Nephron progenitor cell (in vitro differentiated cells): ENCODE results near the gene SHH.
"Not testable (repeated sequence)": the region's sequence is repeated elsewhere in the genome, so short reads cannot be mapped to it uniquely, and the experiment has no call there.

ENCODE experiments used
- DNase-seq: peaks from one replicate; pipeline ENCODE4 v3.0.0; 2021
- H3K27ac Mint-ChIP-seq: 2 replicates; pipeline ENCODE4 v1.8.0; 2021; ENCODE audit warnings: mild to moderate bottlenecking, moderate library complexity, mixed read lengths
- H3K27me3 Mint-ChIP-seq: 2 replicates; pipeline ENCODE4 v1.8.0; 2021; ENCODE audit warnings: mild to moderate bottlenecking, low read depth, mixed read lengths; ENCODE audit not compliant: poor library complexity
- H3K36me3 Mint-ChIP-seq: 2 replicates; pipeline ENCODE4 v1.8.0; 2021; ENCODE audit warnings: low read depth, mixed read lengths
- H3K4me1 Mint-ChIP-seq: 2 replicates; pipeline ENCODE4 v1.8.0; 2021; ENCODE audit warnings: mixed read lengths
- H3K4me3 Mint-ChIP-seq: 2 replicates; pipeline ENCODE4 v1.8.0; 2021; ENCODE audit warnings: mild to moderate bottlenecking, moderate library complexity, mixed read lengths
- H3K9me3 Mint-ChIP-seq: 2 replicates; pipeline ENCODE4 v1.8.0; 2021; ENCODE audit warnings: mild to moderate bottlenecking, moderate library complexity, mixed read lengths
- CTCF ChIP-seq: fragments of 200-600 bp; sonication (generic); IDR thresholded peaks from 2 replicates; pipeline ENCODE4 v1.5.0; 2021; ENCODE audit warnings: antibody characterized with exemption

The SHH gene

DNA sequence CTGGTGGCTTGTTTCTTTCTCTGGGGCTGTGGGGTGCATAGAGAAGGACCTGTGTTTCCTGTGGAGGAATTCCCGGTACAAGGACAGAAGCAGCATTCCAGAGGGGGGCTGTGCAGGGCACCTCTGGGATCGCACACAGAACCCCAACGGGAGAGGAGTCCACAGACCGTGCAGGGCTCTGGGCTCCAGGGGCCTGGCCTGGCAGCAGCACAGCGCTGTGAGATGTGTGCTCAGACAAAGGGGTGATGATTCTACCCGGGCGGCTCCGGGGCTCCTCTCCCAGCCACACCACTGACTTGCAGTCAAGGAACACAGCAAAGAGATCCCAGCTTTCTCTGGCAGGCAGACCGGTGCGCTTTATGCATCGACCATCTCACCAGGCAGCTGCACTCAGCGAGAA is 6.9 kb upstream of the SHH start:
- no peak for DNase-seq
- Mint-ChIP-seq H3K4me1 (no peaks in the 10 kb centered on the region), H3K4me3 (no peak overlapping the region), H3K27ac (no peak overlapping the region), H3K36me3 (no peaks in the 10 kb centered on the region), H3K27me3 (peaks cover 60% of the 10 kb centered on the region), H3K9me3 (peaks cover 4% of the 10 kb centered on the region)
- no peak for TF ChIP-seq CTCF

DNA sequence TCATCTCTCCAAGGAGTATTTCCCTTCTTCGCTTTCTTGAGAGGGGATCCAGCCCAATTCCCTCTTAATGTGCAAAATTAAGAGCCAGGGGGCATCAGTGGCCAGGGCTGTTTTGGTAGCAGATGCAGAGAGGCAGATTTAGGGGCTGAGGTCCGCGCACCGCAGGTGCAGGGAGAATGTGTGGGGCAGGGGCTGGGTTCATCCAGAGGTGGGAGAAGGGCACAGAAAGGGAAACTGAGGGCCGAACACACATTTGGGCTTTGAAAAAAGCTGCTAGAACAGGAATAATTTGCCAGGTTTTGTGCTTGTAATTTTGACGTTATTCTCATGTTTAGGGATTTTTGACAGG is 6.5 kb upstream of the SHH start:
- DNase-seq: no peak
- Mint-ChIP-seq H3K4me1 (peaks cover 1% of the 10 kb centered on the region), H3K9me3 (peaks cover 4% of the 10 kb centered on the region), H3K36me3 (no peaks in the 10 kb centered on the region), H3K4me3 (no peak overlapping the region), H3K27ac (no peak overlapping the region), H3K27me3 (peaks cover 61% of the 10 kb centered on the region)
- no peak for TF ChIP-seq CTCF

DNA sequence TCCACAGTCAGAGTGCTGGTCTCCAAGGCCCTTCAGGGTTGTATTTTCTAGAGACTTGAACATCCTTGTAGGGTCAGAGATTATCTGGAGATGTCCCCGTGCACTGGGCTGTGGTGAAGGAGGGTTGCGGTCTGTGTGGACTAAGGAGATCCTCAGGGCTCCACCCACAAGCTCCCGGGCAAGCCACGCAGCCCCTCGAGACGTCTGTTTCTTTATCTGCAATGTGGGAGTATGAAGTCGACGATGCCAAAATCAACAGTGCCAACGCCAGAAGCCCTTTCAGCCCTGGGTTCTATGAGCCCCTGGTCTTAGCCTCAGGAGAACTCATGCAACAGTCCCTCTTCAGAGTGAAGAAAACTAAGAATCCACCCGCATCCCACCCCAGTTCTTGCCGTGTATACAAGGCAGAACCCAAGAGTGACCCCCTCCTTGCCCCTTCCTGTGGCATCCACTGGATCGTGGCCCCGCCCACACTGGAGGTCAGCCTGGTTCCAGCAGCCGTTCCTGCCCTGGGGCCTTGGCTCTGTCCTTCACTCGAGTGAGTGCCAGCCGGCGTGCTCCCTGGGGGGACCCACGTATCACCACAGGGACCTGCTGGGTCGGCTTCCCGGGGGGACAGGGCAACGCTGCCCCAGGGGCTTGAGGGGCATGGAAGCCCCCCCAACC is 6.0 kb upstream of the SHH start:
- no peak for TF ChIP-seq CTCF
- H3K4me3 Mint-ChIP-seq: no peak overlapping the region
- peaks cover 4% of the 10 kb centered on the region for H3K9me3 Mint-ChIP-seq
- DNase-seq: no peak
- no peaks in the 10 kb centered on the region for H3K36me3 Mint-ChIP-seq
- peaks cover 65% of the 10 kb centered on the region for H3K27me3 Mint-ChIP-seq
- no peak overlapping the region for H3K27ac Mint-ChIP-seq
- H3K4me1 Mint-ChIP-seq: peaks cover 5% of the 10 kb centered on the region

GRCh38 chr7:155817515-155817914 is 5.3 kb upstream of the SHH start:
- not testable (repeated sequence) for H3K4me1 Mint-ChIP-seq, H3K9me3 Mint-ChIP-seq, H3K36me3 Mint-ChIP-seq, DNase-seq, H3K4me3 Mint-ChIP-seq, H3K27ac Mint-ChIP-seq
- H3K27me3 Mint-ChIP-seq: peaks cover 66% of the 10 kb centered on the region

DNA sequence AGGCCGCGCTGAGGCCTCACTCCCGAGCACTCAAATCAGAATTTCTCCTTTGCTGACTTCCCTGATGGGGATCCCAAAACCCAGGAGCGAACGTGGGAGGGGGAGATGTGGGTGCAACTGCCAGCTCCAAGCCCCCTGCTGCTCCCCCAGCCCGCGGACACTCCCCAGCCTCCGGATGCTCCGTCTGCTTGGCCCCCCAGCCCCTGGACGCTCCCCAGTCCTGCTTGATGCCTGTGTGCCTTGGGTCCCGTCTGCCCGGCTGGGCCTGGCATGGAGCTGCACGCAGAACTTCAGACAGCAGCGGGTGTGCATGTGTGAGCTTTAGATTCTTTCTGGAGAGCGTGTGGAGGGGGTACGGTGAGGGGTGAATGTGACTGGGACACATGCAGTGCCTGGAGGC is 4.7 kb upstream of the SHH start:
- DNase-seq: no peak
- TF ChIP-seq CTCF: no peak
- H3K9me3 Mint-ChIP-seq: peaks cover 4% of the 10 kb centered on the region
- H3K4me1 Mint-ChIP-seq: peaks cover 15% of the 10 kb centered on the region
- H3K4me3 Mint-ChIP-seq: no peak overlapping the region
- peaks cover 68% of the 10 kb centered on the region for H3K27me3 Mint-ChIP-seq
- H3K36me3 Mint-ChIP-seq: no peaks in the 10 kb centered on the region
- H3K27ac Mint-ChIP-seq: no peak overlapping the region

GRCh38 chr7:155816192-155816508 is 3.9 kb upstream of the SHH start:
- no peak for TF ChIP-seq CTCF
- H3K27me3 Mint-ChIP-seq: peaks cover 68% of the 10 kb centered on the region
- peaks cover 4% of the 10 kb centered on the region for H3K9me3 Mint-ChIP-seq
- no peaks in the 10 kb centered on the region for H3K36me3 Mint-ChIP-seq
- no peak overlapping the region for H3K4me3 Mint-ChIP-seq
- H3K4me1 Mint-ChIP-seq: peaks cover 20% of the 10 kb centered on the region
- DNase-seq: no peak
- H3K27ac Mint-ChIP-seq: no peak overlapping the region
